ENCODE measurements around the gene LRIG1.
"Not testable (repeated sequence)": the region's sequence is repeated elsewhere in the genome, so short reads cannot be mapped to it uniquely, and the experiment has no call there.

LRIG1 gene

DNA sequence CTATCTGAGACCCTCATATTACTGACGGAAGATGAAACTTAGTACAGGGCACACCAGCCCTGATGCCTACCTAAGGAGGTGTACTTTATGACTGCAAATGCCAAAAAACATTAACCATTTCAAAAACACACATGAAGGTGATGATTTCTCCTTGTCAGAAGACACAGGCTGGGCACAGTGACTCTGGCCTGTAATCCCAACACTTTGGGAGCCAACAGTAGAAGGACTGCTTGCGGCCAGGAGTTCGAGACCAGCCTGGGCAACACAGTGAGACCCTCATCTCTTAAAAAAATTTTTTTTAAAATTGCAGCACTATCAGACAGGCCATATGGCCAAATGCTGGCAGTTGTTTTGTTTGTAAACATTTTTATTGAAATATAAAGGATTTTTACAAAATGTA lies 73.5 kb downstream of the LRIG1 start:
- H3K27me3 ChIP-seq (ENCODE audit: insufficient read depth, low read length): no peaks in the 10 kb centered on the region
- no peak overlapping the region for H3K27ac ChIP-seq (ENCODE audit: low read depth, low read length)
- H3K4me1 ChIP-seq (ENCODE audit: insufficient read depth, low read length): peaks cover 38% of the 10 kb centered on the region
- peaks cover 29% of the 10 kb centered on the region for H3K36me3 ChIP-seq (ENCODE audit: insufficient read depth, low read length)
- H3K9me3 ChIP-seq (ENCODE audit: insufficient read depth, low read depth, low read length): peaks cover 8% of the 10 kb centered on the region
- H3K4me3 ChIP-seq (ENCODE audit: low read length): no peak overlapping the region
- 98% methylated on average over 3 of the region's 3 CpGs for WGBS
- no peak overlapping the region for H3K9ac ChIP-seq (ENCODE audit: low read depth, low read length)

- peaks cover 22% of the 10 kb centered on the region for H3K36me3 ChIP-seq (ENCODE audit: insufficient read depth, low read length)
- H3K9ac ChIP-seq (ENCODE audit: low read depth, low read length): no peak overlapping the region
- peaks cover 19% of the 10 kb centered on the region for H3K9me3 ChIP-seq (ENCODE audit: insufficient read depth, low read depth, low read length)
- no peaks in the 10 kb centered on the region for H3K27me3 ChIP-seq (ENCODE audit: insufficient read depth, low read length)
- WGBS: 94% methylated on average over 1 of the region's 1 CpG
- H3K4me3 ChIP-seq (ENCODE audit: low read length): no peak overlapping the region
- peaks cover 27% of the 10 kb centered on the region for H3K4me1 ChIP-seq (ENCODE audit: insufficient read depth, low read length)
- H3K27ac ChIP-seq (ENCODE audit: low read depth, low read length): no peak overlapping the region
Observed at GRCh38 chr3:66426135-66426534, 74.7 kb downstream of the LRIG1 start.

- Histone ChIP-seq H3K36me3 (ENCODE audit: insufficient read depth, low read length) (peaks cover 25% of the 10 kb centered on the region), H3K27ac (ENCODE audit: low read depth, low read length) (no peak overlapping the region), H3K9me3 (ENCODE audit: insufficient read depth, low read depth, low read length) (peaks cover 23% of the 10 kb centered on the region), H3K4me3 (ENCODE audit: low read length) (no peak overlapping the region), H3K9ac (ENCODE audit: low read depth, low read length) (no peak overlapping the region), H3K27me3 (ENCODE audit: insufficient read depth, low read length) (no peaks in the 10 kb centered on the region), H3K4me1 (ENCODE audit: insufficient read depth, low read length) (peaks cover 24% of the 10 kb centered on the region)
- 94% methylated on average over 7 of the region's 7 CpGs for WGBS
Observed at GRCh38 chr3:66425576-66426114, 75.2 kb downstream of the LRIG1 start.

- H3K27ac ChIP-seq (ENCODE audit: low read depth, low read length): no peak overlapping the region
- 96% methylated on average over 5 of the region's 5 CpGs for WGBS
- no peak overlapping the region for H3K4me3 ChIP-seq (ENCODE audit: low read length)
- H3K36me3 ChIP-seq (ENCODE audit: insufficient read depth, low read length): peaks cover 31% of the 10 kb centered on the region
- peaks cover 24% of the 10 kb centered on the region for H3K9me3 ChIP-seq (ENCODE audit: insufficient read depth, low read depth, low read length)
- peaks cover 20% of the 10 kb centered on the region for H3K4me1 ChIP-seq (ENCODE audit: insufficient read depth, low read length)
- no peaks in the 10 kb centered on the region for H3K27me3 ChIP-seq (ENCODE audit: insufficient read depth, low read length)
- H3K9ac ChIP-seq (ENCODE audit: low read depth, low read length): no peak overlapping the region
Observed at GRCh38 chr3:66425032-66425431, 75.8 kb downstream of the LRIG1 start.

DNA sequence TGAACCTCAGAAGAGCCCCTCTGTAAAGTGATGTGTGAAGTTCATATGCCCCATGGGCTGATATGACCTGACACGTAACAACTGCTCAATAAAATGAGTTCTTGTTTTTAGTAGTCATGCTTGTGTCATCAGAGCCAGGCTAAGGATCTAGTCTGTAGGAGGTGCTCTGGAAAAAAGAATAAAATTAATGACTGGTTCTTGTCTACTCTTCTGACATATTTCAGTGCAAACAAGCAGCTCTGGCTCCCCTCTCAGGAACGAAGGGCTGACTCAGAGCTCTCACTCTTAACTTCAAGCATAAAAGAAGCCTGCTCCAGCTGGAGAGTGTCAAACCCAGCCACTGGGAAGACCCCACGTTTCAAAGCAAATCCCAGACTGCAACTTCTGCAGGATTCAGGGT lies 77.0 kb downstream of the LRIG1 start:
- Histone ChIP-seq H3K9ac (ENCODE audit: low read depth, low read length) (no peak overlapping the region), H3K4me3 (ENCODE audit: low read length) (no peak overlapping the region), H3K36me3 (ENCODE audit: insufficient read depth, low read length) (peaks cover 32% of the 10 kb centered on the region), H3K27ac (ENCODE audit: low read depth, low read length) (no peak overlapping the region), H3K4me1 (ENCODE audit: insufficient read depth, low read length) (peaks cover 16% of the 10 kb centered on the region), H3K27me3 (ENCODE audit: insufficient read depth, low read length) (no peaks in the 10 kb centered on the region), H3K9me3 (ENCODE audit: insufficient read depth, low read depth, low read length) (peaks cover 24% of the 10 kb centered on the region)
- whole genome bisulfite sequencing: 88% methylated on average over 3 of the region's 3 CpGs

DNA sequence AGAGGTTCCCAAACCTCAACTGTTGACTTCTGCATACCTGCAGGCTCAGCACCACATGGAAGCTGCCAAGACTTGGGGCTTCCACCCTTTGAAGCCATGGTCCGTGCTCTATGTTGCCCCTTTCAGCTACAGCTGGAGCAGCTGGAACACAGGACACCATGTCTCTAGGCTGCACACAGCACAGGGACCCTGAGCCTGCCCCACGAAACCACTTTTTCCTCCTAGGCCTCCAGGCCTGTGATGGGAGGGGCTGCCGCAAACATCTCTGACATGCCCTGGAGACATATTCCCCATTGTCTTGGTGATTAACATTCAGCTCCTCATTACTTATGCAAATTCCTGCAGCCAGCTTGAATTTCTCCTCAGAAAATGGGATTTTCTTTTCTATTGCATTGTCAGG lies 78.9 kb downstream of the LRIG1 start:
- not testable (repeated sequence) for H3K27me3 ChIP-seq (ENCODE audit: insufficient read depth, low read length); H3K4me3 ChIP-seq (ENCODE audit: low read length); H3K27ac ChIP-seq (ENCODE audit: low read depth, low read length); H3K9ac ChIP-seq (ENCODE audit: low read depth, low read length)
- 94% methylated on average over 3 of the region's 3 CpGs for WGBS
- Histone ChIP-seq H3K36me3 (ENCODE audit: insufficient read depth, low read length) (peaks cover 41% of the 10 kb centered on the region), H3K4me1 (ENCODE audit: insufficient read depth, low read length) (peaks cover 15% of the 10 kb centered on the region), H3K9me3 (ENCODE audit: insufficient read depth, low read depth, low read length) (peaks cover 24% of the 10 kb centered on the region)

- not testable (repeated sequence) for H3K27ac ChIP-seq (ENCODE audit: low read depth, low read length); H3K27me3 ChIP-seq (ENCODE audit: insufficient read depth, low read length); H3K9ac ChIP-seq (ENCODE audit: low read depth, low read length); H3K4me3 ChIP-seq (ENCODE audit: low read length)
- Histone ChIP-seq H3K9me3 (ENCODE audit: insufficient read depth, low read depth, low read length) (peaks cover 24% of the 10 kb centered on the region), H3K36me3 (ENCODE audit: insufficient read depth, low read length) (peaks cover 48% of the 10 kb centered on the region), H3K4me1 (ENCODE audit: insufficient read depth, low read length) (peaks cover 15% of the 10 kb centered on the region)
- 97% methylated on average over 3 of the region's 3 CpGs for WGBS
Observed at GRCh38 chr3:66421144-66421543, 79.7 kb downstream of the LRIG1 start.

DNA sequence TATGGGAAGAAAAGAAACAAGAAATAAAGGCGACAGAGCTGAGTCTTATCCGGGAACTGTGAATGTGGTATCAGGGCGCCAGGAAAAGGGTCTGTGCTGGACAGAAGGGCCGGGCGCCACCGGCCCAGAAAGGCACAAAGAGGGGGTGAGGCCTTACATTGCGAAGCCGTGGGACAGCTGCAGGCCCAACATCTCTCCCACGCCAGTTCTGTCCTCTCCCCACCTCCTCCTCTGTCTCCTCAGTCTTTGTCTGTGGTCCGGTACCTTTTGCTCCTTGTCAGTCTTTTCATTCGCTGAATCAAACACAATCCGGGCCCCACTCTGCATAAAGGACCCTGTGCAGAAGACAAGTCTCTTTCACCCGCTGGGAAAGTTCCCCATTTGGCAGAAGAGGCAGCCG lies 81.8 kb downstream of the LRIG1 start:
- H3K27ac ChIP-seq (ENCODE audit: low read depth, low read length): no peak overlapping the region; the same call in 1 of the 2 replicates
- peaks cover 24% of the 10 kb centered on the region for H3K9me3 ChIP-seq (ENCODE audit: insufficient read depth, low read depth, low read length)
- peaks cover 63% of the 10 kb centered on the region for H3K36me3 ChIP-seq (ENCODE audit: insufficient read depth, low read length)
- H3K4me1 ChIP-seq (ENCODE audit: insufficient read depth, low read length): peaks cover 15% of the 10 kb centered on the region
- no peak overlapping the region for H3K9ac ChIP-seq (ENCODE audit: low read depth, low read length)
- no peak overlapping the region for H3K4me3 ChIP-seq (ENCODE audit: low read length)
- 91% methylated on average over 14 of the region's 14 CpGs for WGBS
- H3K27me3 ChIP-seq (ENCODE audit: insufficient read depth, low read length): no peaks in the 10 kb centered on the region

GRCh38 chr3:66418475-66418931 lies 82.3 kb downstream of the LRIG1 start:
- peaks cover 62% of the 10 kb centered on the region for H3K36me3 ChIP-seq (ENCODE audit: insufficient read depth, low read length)
- no peak overlapping the region for H3K9ac ChIP-seq (ENCODE audit: low read depth, low read length)
- peaks cover 21% of the 10 kb centered on the region for H3K9me3 ChIP-seq (ENCODE audit: insufficient read depth, low read depth, low read length)
- 89% methylated on average over 12 of the region's 12 CpGs for WGBS
- H3K4me1 ChIP-seq (ENCODE audit: insufficient read depth, low read length): peaks cover 15% of the 10 kb centered on the region
- H3K27ac ChIP-seq (ENCODE audit: low read depth, low read length): no peak overlapping the region
- H3K4me3 ChIP-seq (ENCODE audit: low read length): no peak overlapping the region
- no peaks in the 10 kb centered on the region for H3K27me3 ChIP-seq (ENCODE audit: insufficient read depth, low read length)

DNA sequence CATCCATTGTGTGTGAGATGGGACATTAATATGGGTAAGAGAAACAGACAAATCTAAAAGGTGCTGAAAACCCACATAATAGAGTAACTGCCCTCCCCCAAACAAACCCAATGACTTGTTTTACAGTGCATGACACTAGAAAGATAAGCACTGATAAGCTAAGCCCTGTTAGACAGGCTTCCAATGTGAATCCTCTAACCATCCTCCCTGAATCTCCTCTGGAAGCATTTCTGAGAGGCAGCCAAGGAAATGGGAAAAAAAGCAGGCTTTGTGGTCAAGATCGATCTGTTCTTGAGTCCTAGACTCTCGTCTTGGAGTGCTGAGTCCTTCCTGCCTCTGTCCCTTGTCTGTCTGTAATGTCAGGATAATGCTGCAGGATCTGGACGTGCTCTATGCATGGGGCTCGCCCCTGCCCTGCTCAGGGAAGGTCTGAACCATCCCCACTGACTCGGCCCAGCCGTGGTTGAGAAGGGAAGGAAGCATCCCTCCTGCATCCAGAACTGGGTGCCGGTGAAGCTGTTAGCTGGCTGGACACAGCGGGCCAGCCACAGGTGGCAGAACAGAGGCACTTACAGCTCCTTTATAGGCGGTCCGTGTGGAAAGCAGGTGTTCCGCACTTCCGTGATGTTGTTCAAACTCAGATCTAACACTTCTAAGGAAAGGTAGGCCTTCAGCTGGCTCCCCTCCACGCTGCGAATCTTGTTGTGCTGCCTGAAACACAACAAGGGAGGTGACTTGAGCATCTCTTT lies 84.1 kb downstream of the LRIG1 start:
- Histone ChIP-seq H3K27ac (ENCODE audit: low read depth, low read length) (peak overlapping the region; percentile 28; the same call in 1 of the 2 replicates), H3K9ac (ENCODE audit: low read depth, low read length) (no peak overlapping the region), H3K4me1 (ENCODE audit: insufficient read depth, low read length) (peaks cover 15% of the 10 kb centered on the region), H3K9me3 (ENCODE audit: insufficient read depth, low read depth, low read length) (peaks cover 11% of the 10 kb centered on the region), H3K36me3 (ENCODE audit: insufficient read depth, low read length) (peaks cover 70% of the 10 kb centered on the region), H3K27me3 (ENCODE audit: insufficient read depth, low read length) (no peaks in the 10 kb centered on the region), H3K4me3 (ENCODE audit: low read length) (no peak overlapping the region)
- WGBS: 89% methylated on average over 14 of the region's 14 CpGs

GRCh38 chr3:66415867-66416428 lies 84.9 kb downstream of the LRIG1 start:
- Histone ChIP-seq H3K4me3 (ENCODE audit: low read length) (no peak overlapping the region), H3K36me3 (ENCODE audit: insufficient read depth, low read length) (peaks cover 74% of the 10 kb centered on the region)
- 74% methylated on average over 5 of the region's 5 CpGs for WGBS

More at GRCh38 chr3:66415867-66416428, 84.9 kb downstream of the LRIG1 start:
- no peak overlapping the region for H3K9ac ChIP-seq (ENCODE audit: low read depth, low read length)
- H3K9me3 ChIP-seq (ENCODE audit: insufficient read depth, low read depth, low read length): peaks cover 5% of the 10 kb centered on the region
- H3K27me3 ChIP-seq (ENCODE audit: insufficient read depth, low read length): no peaks in the 10 kb centered on the region
- peaks cover 15% of the 10 kb centered on the region for H3K4me1 ChIP-seq (ENCODE audit: insufficient read depth, low read length)
- no peak overlapping the region for H3K27ac ChIP-seq (ENCODE audit: low read depth, low read length)
